Measurements from ENCODE around the gene MRPS11. TPM values are rescaled to one million over a fixed set of nuclear protein-coding genes. Genes with fewer than 3 reads are reported as not detected.

MRPS11 gene
- total and polyA plus RNA-seq, 2 of the 8 experiments (the other 6 are each of a cell fraction or from before 2014, with no cell fraction given): 41.4 to 59.2 TPM

GRCh38 chr15:88498996-88499395, 31.5 kb downstream of the MRPS11 start:
- H3K18ac ChIP-seq (ENCODE audit: extremely low read depth, low read length): no peak overlapping the region; the same call in 1 of the 2 replicates
- H4K20me1 ChIP-seq (replicated peaks in 1 of 2; ENCODE audit: control insufficient read depth in 1 of 2, insufficient read depth in 2 of 2, low read length in 2 of 2): no peaks in the 10 kb centered on the region
- no peak overlapping the region for H4K5ac ChIP-seq (ENCODE audit: insufficient read length, low read depth, low read length)
- H4K91ac ChIP-seq (replicated peaks; ENCODE audit: insufficient read length, low read length): no peak overlapping the region
- H3K4ac ChIP-seq (replicated peaks; ENCODE audit: insufficient read length, low read depth, low read length): no peak overlapping the region
- H3K4me1 ChIP-seq (replicated peaks in 1 of 4; ENCODE audit: control insufficient read depth in 3 of 4, insufficient read depth in 4 of 4, low read length in 3 of 4): peaks cover 0 to 5% (median 3%) of the 10 kb centered on the region in 4 experiments; a peak in 2 of 7 replicates
- H3K23ac ChIP-seq (ENCODE audit: insufficient read length): no peak overlapping the region
- no peak overlapping the region for H4K8ac ChIP-seq (ENCODE audit: extremely low read depth, insufficient read depth, low read length)
- no peak overlapping the region for H2AK5ac ChIP-seq (ENCODE audit: low read depth, low read length)
- CTCF ChIA-PET (ENCODE audit: partially characterized antibody): interaction anchor here (0.8 to 2.2 kb wide), 3 partner anchors 10 to 30 kb away, joined by 3 to 14 read pairs (median 3); no protein-coding TSS in a partner anchor
- no peak overlapping the region for H2BK20ac ChIP-seq (ENCODE audit: low read length)
- no peak overlapping the region for H3K4me3 ChIP-seq (ENCODE audit: extremely low read depth in 1 of 4, insufficient read depth in 2 of 4, low read depth in 3 of 4, low read length in 4 of 4)
- H3K27ac ChIP-seq (ENCODE audit: low read depth, low read length): no peak overlapping the region
- FAIRE-seq: no peak
- no peaks in the 10 kb centered on the region for H3K27me3 ChIP-seq (replicated peaks in 1 of 4; ENCODE audit: control insufficient read depth in 3 of 4, extremely low read depth in 1 of 4, insufficient read depth in 3 of 4, low read length in 3 of 4)
- WGBS, 2 experiments (ENCODE audit: extremely low coverage in 1 of 2, insufficient coverage in 1 of 2, insufficient read length in 1 of 2, insufficient replicate concordance in 2 of 2, low coverage in 1 of 2, low lambda C conversion rate in 2 of 2, missing lambda C conversion rate in 1 of 2): 82% methylated on average over 3 of the region's 3 CpGs; no CpG with 5 or more reads in 1 of the 2 experiments
- H3K9me3 ChIP-seq (ENCODE audit: insufficient read depth in 2 of 2, low read depth in 1 of 2, low read length in 1 of 2): no peaks in the 10 kb centered on the region
- POLR2A ChIA-PET (ENCODE audit: partially characterized antibody): interaction anchor here (1.1 to 1.3 kb wide), 2 partner anchors 10 to 15 kb away, joined by 3 to 4 read pairs; no protein-coding TSS in a partner anchor
- no peak for TF ChIP-seq BACH1 (IDR thresholded peaks at IDR 0.05; ENCODE audit: low read length)
- no peak overlapping the region for H3K4me2 ChIP-seq (ENCODE audit: insufficient read depth in 1 of 2, low read depth in 2 of 2, low read length in 2 of 2)
- H2BK12ac ChIP-seq (ENCODE audit: low read depth, low read length): no peak overlapping the region
- no peaks in the 10 kb centered on the region for H3K36me3 ChIP-seq (ENCODE audit: control insufficient read depth in 2 of 4, insufficient read depth in 4 of 4, low read length in 3 of 4)
- H2BK5ac ChIP-seq (ENCODE audit: low read depth, low read length): no peak overlapping the region
- no peak overlapping the region for H3K56ac ChIP-seq (replicated peaks; ENCODE audit: insufficient read length, low read depth, low read length)
- no peak overlapping the region for H3K14ac ChIP-seq (ENCODE audit: insufficient read length)
- H2BK15ac ChIP-seq (ENCODE audit: low read length): no peak overlapping the region
- H3K79me1 ChIP-seq (ENCODE audit: low read depth, low read length): no peaks in the 10 kb centered on the region
- no peak overlapping the region for H2AFZ ChIP-seq (ENCODE audit: low read length)
- no peaks in the 10 kb centered on the region for H3K23me2 ChIP-seq (ENCODE audit: low read depth, low read length)
- H3K79me2 ChIP-seq (ENCODE audit: control insufficient read depth in 1 of 2, insufficient read depth in 2 of 2, low read length in 2 of 2): no peaks in the 10 kb centered on the region
- H3K9ac ChIP-seq (replicated peaks in 1 of 4; ENCODE audit: extremely low read depth in 1 of 4, low read depth in 3 of 4, low read length in 3 of 4): no peak overlapping the region
- H2BK120ac ChIP-seq (replicated peaks; ENCODE audit: low read depth, low read length): no peak overlapping the region
- DNase-seq (ENCODE audit: low read depth in 1 of 2, low spot score in 2 of 2): no peak

All from H1 (cell line).